ENCODE results near the gene ZNF774.

DNA sequence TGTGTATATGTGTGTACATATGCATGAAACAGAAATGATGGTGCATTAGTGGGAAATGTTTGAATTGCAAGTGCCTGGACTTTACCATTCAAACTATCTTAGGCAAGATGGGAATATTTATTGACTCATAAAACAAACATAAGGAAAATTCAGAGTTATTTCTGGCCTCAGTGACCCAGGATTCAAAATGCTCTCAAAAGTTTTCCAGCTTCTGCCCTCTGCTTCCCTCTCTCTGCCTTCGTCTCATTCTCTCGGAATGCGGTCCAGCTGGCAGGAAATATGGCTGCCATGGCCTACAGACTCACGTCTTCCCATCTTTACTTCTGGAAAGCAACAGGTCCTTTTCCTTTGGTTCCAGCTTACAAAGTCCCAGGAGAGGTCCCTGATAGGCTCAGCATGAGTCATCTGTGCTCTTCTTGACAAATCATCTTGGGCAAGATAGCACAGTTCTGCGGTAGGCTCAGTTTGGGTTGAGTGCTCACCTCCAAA is 8.7 kb upstream of the ZNF774 start:
- TF ChIP-seq, protein P1, sequence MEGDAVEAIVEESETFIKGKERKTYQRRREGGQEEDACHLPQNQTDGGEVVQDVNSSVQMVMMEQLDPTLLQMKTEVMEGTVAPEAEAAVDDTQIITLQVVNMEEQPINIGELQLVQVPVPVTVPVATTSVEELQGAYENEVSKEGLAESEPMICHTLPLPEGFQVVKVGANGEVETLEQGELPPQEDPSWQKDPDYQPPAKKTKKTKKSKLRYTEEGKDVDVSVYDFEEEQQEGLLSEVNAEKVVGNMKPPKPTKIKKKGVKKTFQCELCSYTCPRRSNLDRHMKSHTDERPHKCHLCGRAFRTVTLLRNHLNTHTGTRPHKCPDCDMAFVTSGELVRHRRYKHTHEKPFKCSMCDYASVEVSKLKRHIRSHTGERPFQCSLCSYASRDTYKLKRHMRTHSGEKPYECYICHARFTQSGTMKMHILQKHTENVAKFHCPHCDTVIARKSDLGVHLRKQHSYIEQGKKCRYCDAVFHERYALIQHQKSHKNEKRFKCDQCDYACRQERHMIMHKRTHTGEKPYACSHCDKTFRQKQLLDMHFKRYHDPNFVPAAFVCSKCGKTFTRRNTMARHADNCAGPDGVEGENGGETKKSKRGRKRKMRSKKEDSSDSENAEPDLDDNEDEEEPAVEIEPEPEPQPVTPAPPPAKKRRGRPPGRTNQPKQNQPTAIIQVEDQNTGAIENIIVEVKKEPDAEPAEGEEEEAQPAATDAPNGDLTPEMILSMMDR (IDR thresholded peaks at IDR 0.05): no peak
- no peak for TF ChIP-seq EP300 (IDR thresholded peaks at IDR 0.05)
- TF ChIP-seq POLR2AphosphoS5 (IDR thresholded peaks at IDR 0.05): no peak
- TF ChIP-seq POLR2A (IDR thresholded peaks at IDR 0.05): no peak
